GM21423 (cell line): Measurements from ENCODE around the gene LRTM2.
"Not testable (repeated sequence)": the region's sequence is repeated elsewhere in the genome, so short reads cannot be mapped to it uniquely, and the experiment has no call there.

ENCODE experiments used
- ATAC-seq: cut with Tn5 transposase; IDR thresholded peaks from one replicate; pipeline ENCODE4 v1.9.1; 2021; ENCODE audit warnings: mild to moderate bottlenecking, moderate library complexity; ENCODE audit not compliant: unreplicated experiment

Gene LRTM2

DNA sequence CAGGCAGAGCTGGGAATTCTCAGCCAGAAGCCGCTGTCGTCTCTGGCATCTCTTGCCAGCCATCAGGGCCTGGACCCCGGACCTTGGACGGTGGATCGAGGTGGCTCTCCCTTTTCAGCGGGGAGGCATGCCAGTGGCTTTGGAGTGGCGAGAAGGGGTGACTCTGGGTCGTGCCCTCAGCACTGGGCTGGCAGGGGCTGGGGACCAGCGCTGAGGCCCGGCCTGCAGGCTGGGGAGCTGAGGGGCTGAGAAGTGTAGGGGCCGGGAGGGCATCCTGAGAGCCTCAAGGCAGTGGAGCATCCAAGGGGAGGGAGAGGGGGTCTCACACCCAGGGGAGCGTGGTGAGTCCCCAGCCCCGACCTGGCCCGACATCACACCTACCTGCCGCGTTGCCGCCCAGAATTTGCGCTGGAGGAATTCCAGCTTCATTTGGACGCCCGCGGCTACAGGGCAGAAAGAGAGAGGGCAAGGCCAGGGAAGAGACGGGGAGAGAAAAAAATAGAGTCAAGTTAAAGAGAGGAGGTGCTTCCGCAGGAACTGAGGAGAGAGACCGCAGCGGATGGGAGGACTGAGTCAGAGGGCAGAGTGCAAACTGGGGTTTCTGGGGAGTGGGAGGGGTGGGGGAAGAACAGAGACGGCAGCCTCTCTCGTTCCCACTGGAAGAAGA, 9.0 kb upstream of the LRTM2 start:
- ATAC-seq = no peak

DNA sequence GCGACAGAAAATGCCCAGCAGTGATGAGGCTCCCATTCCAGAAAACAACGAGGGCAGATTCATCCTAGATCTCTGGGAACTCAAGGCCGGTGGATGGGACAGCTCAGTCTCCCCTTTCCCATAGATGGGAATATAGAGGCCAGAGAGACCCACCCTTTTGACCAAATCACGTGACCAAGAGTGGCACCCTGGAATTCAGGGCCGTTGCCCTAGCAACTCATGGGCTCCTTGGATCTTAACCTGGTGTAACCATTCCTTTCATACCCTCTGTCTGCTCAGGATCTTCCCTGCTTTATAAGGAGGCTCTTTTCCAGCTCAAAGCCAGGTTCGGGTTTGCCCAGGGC, 8.4 kb upstream of the LRTM2 start:
- no peak for ATAC-seq

DNA sequence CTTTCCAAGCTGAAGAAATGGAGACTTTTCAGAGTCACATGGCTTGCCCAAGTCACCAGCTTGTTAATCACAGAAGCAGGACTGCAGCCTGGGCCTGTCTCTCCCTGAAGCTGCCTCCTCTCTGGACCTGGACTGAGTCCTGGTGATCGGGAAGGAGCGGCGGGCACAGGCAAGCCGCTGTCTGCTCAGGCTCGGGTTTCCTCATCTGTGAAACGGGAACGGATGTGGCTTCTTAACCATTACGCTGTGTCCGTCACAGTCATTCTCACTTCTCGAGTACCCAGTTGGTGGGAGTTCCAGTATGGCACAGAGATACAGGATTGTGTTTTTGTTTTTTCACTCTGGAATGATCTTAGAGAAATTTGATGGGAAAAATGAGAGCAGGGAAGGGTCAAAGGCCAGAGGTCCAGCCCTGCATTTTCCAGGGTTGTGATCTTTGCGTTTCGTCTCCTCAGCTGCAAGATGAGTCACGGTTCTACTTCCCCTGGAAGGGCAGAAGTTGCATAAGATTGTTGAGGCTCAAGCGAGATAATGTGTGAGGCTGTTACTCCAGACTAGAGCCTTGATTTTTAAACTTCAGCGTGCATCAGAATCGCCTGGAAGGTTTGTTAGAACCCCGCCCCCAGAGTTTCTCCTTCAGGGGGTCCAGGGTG, 7.6 kb upstream of the LRTM2 start:
- ATAC-seq = no peak

GRCh38 chr12:1814266-1814665, 6.1 kb upstream of the LRTM2 start:
- no peak for ATAC-seq

- ATAC-seq = no peak
These were observed 5.3 kb upstream of the LRTM2 start for GRCh38 chr12:1815108-1815507.

DNA sequence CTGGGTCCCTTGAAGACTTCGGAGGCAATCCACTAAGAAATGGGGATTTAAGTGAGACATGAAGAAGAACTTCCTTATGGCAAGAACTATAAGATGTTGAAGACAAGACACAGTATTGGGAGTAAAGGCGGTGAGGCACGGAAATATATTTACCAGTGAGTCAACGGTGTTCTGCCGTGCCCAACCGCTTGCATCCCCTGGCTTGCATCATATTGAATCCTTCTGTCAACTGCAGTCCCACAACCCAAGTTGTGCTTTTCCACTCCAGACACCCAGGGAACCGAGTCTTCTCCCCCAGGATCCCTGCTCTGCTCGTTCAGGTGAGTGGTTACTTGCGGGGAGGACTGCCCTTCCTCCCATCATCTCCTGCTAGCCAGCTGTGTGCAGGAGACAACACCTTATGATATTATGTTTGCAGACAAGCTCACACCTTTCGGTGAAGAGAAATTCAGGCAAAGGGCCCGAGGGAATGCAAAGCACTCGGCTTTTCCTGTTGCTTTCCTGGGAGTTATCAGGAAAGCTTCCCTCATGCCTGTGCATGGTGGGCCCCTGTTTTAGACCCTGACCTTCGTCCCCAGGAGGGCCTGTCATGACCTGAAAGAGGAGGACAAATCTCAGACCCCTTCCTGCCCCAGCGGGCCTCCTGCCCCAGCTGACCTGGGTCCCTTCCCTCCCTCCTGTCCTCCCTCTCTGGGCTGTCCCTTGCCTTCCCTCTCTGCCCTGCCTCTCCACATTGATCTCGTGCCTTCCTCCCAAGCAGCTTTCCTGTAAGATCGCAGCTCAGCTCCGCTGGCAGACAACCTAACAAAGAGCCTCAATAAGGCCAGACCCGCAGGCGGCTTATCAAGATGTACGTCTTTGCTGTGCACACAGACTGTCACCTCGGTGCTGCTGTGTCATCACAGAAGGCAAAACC, 4.3 kb upstream of the LRTM2 start:
- ATAC-seq = no peak

- ATAC-seq = no peak
These were observed 3.5 kb upstream of the LRTM2 start for GRCh38 chr12:1816730-1817348.

- not testable (repeated sequence) for ATAC-seq
These were observed 2.4 kb upstream of the LRTM2 start for GRCh38 chr12:1817928-1818327.

GRCh38 chr12:1819050-1819449, 1.3 kb upstream of the LRTM2 start:
- ATAC-seq = no peak

GRCh38 chr12:1819571-1819970, 794 bp upstream of the LRTM2 start:
- no peak for ATAC-seq

DNA sequence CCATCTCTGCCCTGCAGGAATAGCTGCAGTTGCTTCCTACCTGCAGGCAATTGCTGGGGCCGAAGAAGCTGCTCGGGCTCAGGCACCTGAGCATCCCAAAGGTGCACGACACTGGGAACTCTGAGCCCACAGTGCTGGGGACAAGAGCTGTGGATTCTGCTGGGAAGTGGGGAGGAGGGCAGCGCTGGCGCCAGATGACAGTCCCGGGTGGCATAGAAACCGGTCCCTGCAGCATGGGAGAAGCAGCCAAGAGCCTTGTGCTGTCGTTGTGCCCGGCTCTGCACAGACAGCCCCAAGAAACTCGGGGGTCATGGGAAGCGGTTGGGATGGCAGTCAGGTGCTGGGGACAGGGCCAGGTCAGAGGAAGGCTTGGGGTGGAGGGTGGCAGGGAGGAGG, 529 bp downstream of the LRTM2 start:
- ATAC-seq = no peak

- no peak for ATAC-seq
These were observed 1.4 kb downstream of the LRTM2 start for GRCh38 chr12:1821805-1822204.

DNA sequence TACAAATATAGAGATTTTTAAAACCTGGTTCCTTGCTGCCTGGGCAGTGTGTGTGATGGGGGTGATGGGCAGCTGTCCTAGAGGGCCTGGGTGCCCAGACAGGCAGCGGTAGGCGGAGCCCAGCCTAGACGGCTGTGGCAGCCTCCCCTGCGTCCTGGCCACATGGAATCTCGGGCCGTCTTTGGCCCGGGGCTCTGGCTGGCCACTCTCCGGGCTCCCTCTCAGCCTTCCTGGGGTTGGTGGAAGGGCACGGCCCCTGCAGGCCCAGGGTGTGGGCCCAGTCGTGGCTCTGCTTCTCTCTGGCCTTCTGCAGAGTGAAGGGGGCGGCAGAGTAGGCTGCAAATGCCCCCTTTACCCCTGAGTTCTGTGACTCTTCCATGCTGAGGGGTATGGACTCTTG, 2.3 kb downstream of the LRTM2 start:
- ATAC-seq = no peak

- no peak for ATAC-seq
These were observed 2.9 kb downstream of the LRTM2 start for GRCh38 chr12:1823237-1823636.

DNA sequence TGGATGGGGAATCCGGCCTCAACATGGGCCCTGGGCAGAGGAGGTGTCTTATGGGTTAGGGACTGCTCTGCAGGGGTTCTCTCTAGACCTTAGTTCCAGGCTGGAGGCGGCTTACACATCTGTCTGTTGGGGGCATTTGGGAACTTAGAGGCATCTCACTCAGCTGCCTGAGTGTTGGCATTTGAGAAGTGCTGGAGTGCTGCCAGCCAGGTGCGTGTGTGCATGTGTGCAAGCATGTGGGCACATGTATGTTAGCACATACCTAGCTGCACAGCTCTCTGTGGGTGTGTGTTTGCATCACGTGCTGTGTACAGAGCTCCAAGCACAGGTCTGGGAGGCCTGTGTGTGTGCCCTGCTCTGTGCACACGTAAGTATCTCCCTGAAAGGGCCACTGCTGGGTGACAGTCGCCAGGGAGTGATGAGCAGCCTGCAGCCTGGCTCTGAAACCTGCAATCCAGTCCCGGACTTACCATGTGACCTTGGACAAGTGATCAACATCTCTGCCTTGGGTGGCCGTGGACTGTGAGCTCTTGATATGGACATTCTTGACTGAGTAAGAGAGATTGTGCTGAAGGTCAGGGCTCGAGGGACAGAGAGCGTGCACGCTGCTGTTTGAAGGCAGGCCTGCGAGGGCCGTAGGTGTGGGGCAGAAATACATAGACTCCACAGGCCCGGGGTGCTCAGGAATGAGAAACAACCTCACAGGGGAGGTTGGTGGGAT, 5.2 kb downstream of the LRTM2 start:
- no peak for ATAC-seq

- no peak for ATAC-seq
These were observed 6.0 kb downstream of the LRTM2 start for GRCh38 chr12:1826401-1826800.

DNA sequence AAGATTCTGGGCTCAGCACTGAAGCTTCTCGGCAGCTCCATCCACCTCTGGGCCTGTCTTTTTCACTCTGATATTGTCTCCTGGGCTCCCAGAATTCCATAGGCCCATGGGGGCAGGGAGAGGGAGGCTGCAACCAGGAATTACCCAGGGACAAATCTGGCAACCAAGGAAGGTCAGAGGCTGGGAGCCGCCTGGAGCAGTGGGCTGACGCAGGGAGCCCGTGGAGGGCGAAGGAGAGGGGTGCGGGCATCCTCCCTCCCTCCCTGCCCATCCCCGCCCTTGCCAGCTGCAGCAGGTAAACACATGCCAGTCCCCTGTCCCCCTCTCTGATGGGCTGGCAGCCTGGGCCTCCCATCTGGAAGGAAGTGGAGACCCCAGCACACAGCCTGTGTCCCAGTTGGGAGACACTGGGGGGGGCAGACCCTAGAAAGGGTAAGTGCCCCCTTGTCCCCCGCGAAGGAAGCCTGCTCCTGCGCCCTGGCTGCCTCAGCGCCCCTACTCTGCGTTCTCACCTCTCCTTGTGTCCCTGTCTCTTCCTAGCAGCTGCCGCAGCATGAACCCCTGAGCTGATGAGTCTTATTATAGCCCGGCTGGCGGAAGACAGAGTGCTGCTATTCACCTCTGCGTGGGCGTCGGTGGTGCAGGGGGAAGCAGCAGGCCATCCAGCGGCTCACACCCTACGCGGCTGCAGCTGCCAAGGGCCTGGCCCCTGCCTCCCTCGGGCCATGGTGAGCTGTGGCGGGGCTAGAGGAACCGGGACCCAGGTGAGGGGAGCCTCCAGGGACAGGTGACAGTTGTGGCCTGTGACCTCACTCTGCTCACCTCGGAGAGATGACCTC, 6.7 kb downstream of the LRTM2 start:
- no peak for ATAC-seq

- ATAC-seq = no peak
These were observed 7.8 kb downstream of the LRTM2 start for GRCh38 chr12:1827826-1828805.

DNA sequence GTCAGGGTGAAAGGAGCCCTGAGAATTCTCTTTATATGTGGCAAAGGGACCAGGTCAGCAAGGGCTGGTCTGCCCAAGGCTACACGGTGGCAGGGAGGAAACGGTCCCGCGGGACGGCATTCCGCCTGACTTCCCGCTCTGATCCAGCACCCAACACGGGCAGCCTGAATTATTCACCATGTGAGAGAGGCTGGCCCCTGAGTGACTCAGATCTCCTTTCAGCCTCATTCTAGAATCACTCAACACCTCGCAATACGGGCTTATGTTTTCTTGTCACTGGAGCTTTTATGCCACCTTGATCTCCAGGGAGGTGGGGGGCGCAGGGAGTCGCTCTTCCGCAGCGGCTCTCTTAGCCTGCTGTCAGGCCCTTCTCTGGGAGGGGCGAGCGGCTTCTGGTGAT, 8.5 kb downstream of the LRTM2 start:
- ATAC-seq = no peak
